Ovary (tissue), 3 donors: ENCODE measurements around the gene FBXW7.

Source experiments
- CTCF ChIP-seq, 3 donors: fragments of 450-650 bp in 2 of 3; fragments of 200-600 bp in 1 of 3; IDR thresholded peaks; one replicate each; pipeline versions ENCODE4 v1.5.1 to v1.8.0; 2016 to 2022; ENCODE audit warnings: antibody characterized with exemption in 3 of 3, mild to moderate bottlenecking in 1 of 3
- EP300 ChIP-seq: sonication (generic); formaldehyde crosslinking; IDR thresholded peaks from one replicate; pipeline ENCODE4 v1.6.1; 2017; ENCODE audit warnings: antibody characterized with exemption
- POLR2A ChIP-seq: fragments of 450-650 bp; IDR thresholded peaks from one replicate; pipeline ENCODE4 v1.6.1; 2017; ENCODE audit warnings: antibody characterized with exemption, mild to moderate bottlenecking, moderate library complexity
- donor health status: DM: no; HTN: no; CAD: no.

GRCh38 chr4:152278172-152278504 is 257.8 kb downstream of the FBXW7 start:
- no peak for TF ChIP-seq CTCF (IDR thresholded peaks at IDR 0.05)
- no peak for TF ChIP-seq EP300
- no peak for TF ChIP-seq POLR2A
